ENCODE measurements around the gene RNH1. TPM values are rescaled to one million over a fixed set of nuclear protein-coding genes. Genes with fewer than 3 reads are reported as not detected.

Gene RNH1
- total RNA-seq, 1 experiment from 2014 or later, result 60.0 TPM

- Histone ChIP-seq H3K14ac (ENCODE audit: insufficient read depth, low read length) (no peak overlapping the region), H3K9ac (ENCODE audit: extremely low read depth, insufficient read length, low read length) (no peak overlapping the region), H3K4ac (ENCODE audit: low read depth, low read length) (no peak overlapping the region), H3K27ac (ENCODE audit: insufficient read length, low read depth, low read length) (no peak overlapping the region), H3K9me3 (ENCODE audit: control insufficient read depth, low read depth, low read length) (no peaks in the 10 kb centered on the region), H3K79me2 (ENCODE audit: insufficient read depth, low read length) (no peaks in the 10 kb centered on the region; the same call in 1 of the 2 replicates), H2BK20ac (ENCODE audit: low read depth, low read length, poor library complexity, severe bottlenecking) (no peak overlapping the region), H3K56ac (ENCODE audit: insufficient read length, low read depth, low read length) (no peak overlapping the region), H3K27me3 (ENCODE audit: insufficient read depth, low read length) (no peaks in the 10 kb centered on the region), H4K5ac (ENCODE audit: insufficient read length, low read depth, low read length) (no peak overlapping the region), H2AK5ac (ENCODE audit: insufficient read length, low read length) (no peak overlapping the region), H2BK120ac (ENCODE audit: low read depth, low read length, poor library complexity, severe bottlenecking) (no peak overlapping the region), H4K20me1 (ENCODE audit: control insufficient read depth, insufficient read depth, insufficient read length) (no peaks in the 10 kb centered on the region), H3K4me2 (ENCODE audit: insufficient read depth, insufficient read length, low read length) (no peak overlapping the region), H3K23ac (ENCODE audit: insufficient read length, low read depth, low read length) (no peak overlapping the region), H3K23me2 (ENCODE audit: insufficient read length, low read depth, low read length, poor library complexity, severe bottlenecking) (no peaks in the 10 kb centered on the region), H2AFZ (ENCODE audit: low read length) (no peak overlapping the region), H2BK5ac (ENCODE audit: insufficient read length, low read length) (no peak overlapping the region), H2BK12ac (ENCODE audit: insufficient read length, low read depth, low read length) (no peak overlapping the region), H3K79me1 (ENCODE audit: insufficient read depth, low read depth, low read length, poor library complexity, severe bottlenecking) (no peaks in the 10 kb centered on the region), H2BK15ac (ENCODE audit: low read depth, low read length) (no peak overlapping the region), H3K4me1 (ENCODE audit: insufficient read depth, low read length) (peaks cover 3% of the 10 kb centered on the region; the same call in 1 of the 2 replicates), H3K18ac (ENCODE audit: insufficient read length, low read depth, low read length) (no peak overlapping the region), H4K91ac (ENCODE audit: insufficient read length, low read depth, low read length) (no peak overlapping the region), H3T11ph (ENCODE audit: low read length) (no peak overlapping the region), H4K8ac (replicated peaks; ENCODE audit: insufficient read length, low read depth, low read length) (no peak overlapping the region)
- TF ChIP-seq CTCF (conservative IDR thresholded peaks at IDR 0.05), result no peak
- peaks cover 14 to 35% (median 33%) of the 10 kb centered on the region in 3 experiments for H3K36me3 Mint-ChIP-seq (ENCODE audit: insufficient read depth in 1 of 3, low read depth in 3 of 3)
- no peak overlapping the region for H3K4me3 Mint-ChIP-seq
- H3K27ac Mint-ChIP-seq, result no peak overlapping the region
- peaks cover 18 to 22% of the 10 kb centered on the region in 2 experiments for H3K4me1 Mint-ChIP-seq
- no peaks in the 10 kb centered on the region for H3K27me3 Mint-ChIP-seq (ENCODE audit: low read depth)
- H3K9me3 Mint-ChIP-seq, result no peaks in the 10 kb centered on the region
- WGBS (ENCODE audit: extremely low coverage, insufficient read length, low lambda C conversion rate), result no CpG with 5 or more reads among the region's 24 CpGs
- no peak for DNase-seq
Measured at GRCh38 chr11:464316-464715, 42.7 kb downstream of the RNH1 start.
